Stimulated activated CD4-positive, alpha-beta T cell treated with anti-CD3 and anti-CD28 coated beads, Interleukin-4, amount 100 ng/mL, for 48 hours (primary cell): Measurements from ENCODE around the gene ZP1.
"Not testable (repeated sequence)": the region's sequence is repeated elsewhere in the genome, so short reads cannot be mapped to it uniquely, and the experiment has no call there.

ENCODE experiments used
- DNase-seq, 2 donors: peaks; one replicate each; pipeline ENCODE4 v3.0.0-alpha.2; 2020; ENCODE audit warnings: low read depth in 2 of 2

Gene ZP1

GRCh38 chr11:60908803-60909202 lies 41.5 kb downstream of the ZP1 start:
- no peak for DNase-seq

GRCh38 chr11:60909680-60910280 lies 42.4 kb downstream of the ZP1 start:
- DNase-seq: not testable (repeated sequence)

- no peak for DNase-seq
These were observed 42.9 kb downstream of the ZP1 start for GRCh38 chr11:60910281-60910687.

GRCh38 chr11:60910711-60911380 lies 43.5 kb downstream of the ZP1 start:
- no peak for DNase-seq

- DNase-seq: no peak
These were observed 45.0 kb downstream of the ZP1 start for GRCh38 chr11:60912223-60912850.

GRCh38 chr11:60912851-60913528 lies 45.6 kb downstream of the ZP1 start:
- no peak for DNase-seq

GRCh38 chr11:60913793-60914632 lies 46.7 kb downstream of the ZP1 start, which contains the start of gene TMEM109:
Gene TMEM109, plus strand, starts transcription at chr11:60914158. Its CDS starts 5,536 bp downstream, at chr11:60919694.
- peak; percentile 80 to 84 for DNase-seq

- DNase-seq: no peak
These were observed 47.4 kb downstream of the ZP1 start for GRCh38 chr11:60914633-60915247.

- DNase-seq: peak; percentile 50 to 56
These were observed 48.0 kb downstream of the ZP1 start for GRCh38 chr11:60915248-60915914.

GRCh38 chr11:60916669-60917206 lies 49.4 kb downstream of the ZP1 start:
- DNase-seq: no peak

- no peak for DNase-seq
These were observed 49.9 kb downstream of the ZP1 start for GRCh38 chr11:60917267-60917666.

- DNase-seq: no peak
These were observed 51.1 kb downstream of the ZP1 start for GRCh38 chr11:60918251-60918938.

GRCh38 chr11:60918939-60919265 lies 51.6 kb downstream of the ZP1 start:
- no peak for DNase-seq

- no peak for DNase-seq
These were observed 52.0 kb downstream of the ZP1 start for GRCh38 chr11:60919320-60919719.

- no peak for DNase-seq
These were observed 52.6 kb downstream of the ZP1 start for GRCh38 chr11:60919956-60920355.

- no peak for DNase-seq
These were observed 53.9 kb downstream of the ZP1 start for GRCh38 chr11:60921259-60921658.

- no peak for DNase-seq
These were observed 54.5 kb downstream of the ZP1 start for GRCh38 chr11:60921777-60922335.

- no peak for DNase-seq
These were observed 55.6 kb downstream of the ZP1 start for GRCh38 chr11:60922906-60923305.

- DNase-seq: no peak
These were observed 56.0 kb downstream of the ZP1 start for GRCh38 chr11:60923326-60923725.

- no peak for DNase-seq
These were observed 56.4 kb downstream of the ZP1 start for GRCh38 chr11:60923800-60924109.
